IMR-90 (cell line): ENCODE results near the gene IFT25.
A peak's percentile ranks its signal among the peaks of the same experiment; 100 is the strongest.

ENCODE experiments used
- CEBPB ChIP-seq: IDR thresholded peaks from 2 replicates; pipeline ENCODE4 v1.6.1; 2012; ENCODE audit warnings: low read depth, low read length, improper control_type of control experiment
- CHD1 ChIP-seq: IDR thresholded peaks from 2 replicates; pipeline ENCODE4 v1.6.1; 2012; ENCODE audit warnings: low read depth, low read length, improper control_type of control experiment
- FOS ChIP-seq: fragments of 150-350 bp; IDR thresholded peaks from 2 replicates; pipeline ENCODE4 v1.6.1; 2016; ENCODE audit warnings: low read depth, low read length
- MAFK ChIP-seq: IDR thresholded peaks from 2 replicates; pipeline ENCODE4 v1.6.1; 2012; ENCODE audit warnings: low read depth, low read length, improper control_type of control experiment
- MXI1 ChIP-seq: IDR thresholded peaks from 2 replicates; pipeline ENCODE4 v1.6.1; 2012; ENCODE audit warnings: low read depth, mild to moderate bottlenecking, low read length, moderate library complexity, borderline replicate concordance
- POLR2A ChIP-seq: IDR thresholded peaks from 2 replicates; pipeline ENCODE4 v1.6.1; 2012; ENCODE audit warnings: mild to moderate bottlenecking, low read depth, low read length
- RAD21 ChIP-seq: IDR thresholded peaks from 2 replicates; pipeline ENCODE4 v1.6.1; 2012; ENCODE audit warnings: low read length, improper control_type of control experiment
- RCOR1 ChIP-seq: IDR thresholded peaks from 2 replicates; pipeline ENCODE4 v1.6.1; 2012; ENCODE audit warnings: mild to moderate bottlenecking, low read length, improper control_type of control experiment; ENCODE audit not compliant: insufficient replicate concordance
- SMC3 ChIP-seq: fragments of 150-350 bp; IDR thresholded peaks from 2 replicates; pipeline ENCODE4 v1.6.1; 2016; ENCODE audit warnings: low read depth, mild to moderate bottlenecking, antibody characterized with exemption, low read length, moderate library complexity
- TF ChIP-seq, protein P1 (sequence below): conservative IDR thresholded peaks from 2 replicates; pipeline ENCODE4 v1.5.1; 2012; ENCODE audit warnings: mild to moderate bottlenecking, low read depth, low read length, improper control_type of control experiment

GRCh38 chr1:53992085-53992874, 46.8 kb upstream of the IFT25 start:
- no peak for TF ChIP-seq CEBPB
- TF ChIP-seq, protein P1, sequence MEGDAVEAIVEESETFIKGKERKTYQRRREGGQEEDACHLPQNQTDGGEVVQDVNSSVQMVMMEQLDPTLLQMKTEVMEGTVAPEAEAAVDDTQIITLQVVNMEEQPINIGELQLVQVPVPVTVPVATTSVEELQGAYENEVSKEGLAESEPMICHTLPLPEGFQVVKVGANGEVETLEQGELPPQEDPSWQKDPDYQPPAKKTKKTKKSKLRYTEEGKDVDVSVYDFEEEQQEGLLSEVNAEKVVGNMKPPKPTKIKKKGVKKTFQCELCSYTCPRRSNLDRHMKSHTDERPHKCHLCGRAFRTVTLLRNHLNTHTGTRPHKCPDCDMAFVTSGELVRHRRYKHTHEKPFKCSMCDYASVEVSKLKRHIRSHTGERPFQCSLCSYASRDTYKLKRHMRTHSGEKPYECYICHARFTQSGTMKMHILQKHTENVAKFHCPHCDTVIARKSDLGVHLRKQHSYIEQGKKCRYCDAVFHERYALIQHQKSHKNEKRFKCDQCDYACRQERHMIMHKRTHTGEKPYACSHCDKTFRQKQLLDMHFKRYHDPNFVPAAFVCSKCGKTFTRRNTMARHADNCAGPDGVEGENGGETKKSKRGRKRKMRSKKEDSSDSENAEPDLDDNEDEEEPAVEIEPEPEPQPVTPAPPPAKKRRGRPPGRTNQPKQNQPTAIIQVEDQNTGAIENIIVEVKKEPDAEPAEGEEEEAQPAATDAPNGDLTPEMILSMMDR: no peak
- TF ChIP-seq POLR2A: no peak
- no peak for TF ChIP-seq FOS
- no peak for TF ChIP-seq MAFK
- no peak for TF ChIP-seq MXI1
- TF ChIP-seq RCOR1: no peak
- TF ChIP-seq RAD21: peak; percentile 28; the same call in 1 of the 2 replicates
- no peak for TF ChIP-seq CHD1
- no peak for TF ChIP-seq SMC3
